ENCODE results near the gene RNF225. TPM values are rescaled to one million over a fixed set of nuclear protein-coding genes. Genes with fewer than 3 reads are reported as not detected.

Gene RNF225
- total and polyA plus RNA-seq, 2 of the 13 experiments (the other 11 are each of a cell fraction or from before 2014, with no cell fraction given) = not detected

GRCh38 chr19:58352760-58353671 lies 42.4 kb upstream of the RNF225 start, which contains the start of gene A1BG (continued):
- TF ChIP-seq ZBTB44 (CRISPR knock-in tag; IDR thresholded peaks at IDR 0.05) (no peak), HBP1 (CRISPR knock-in tag; IDR thresholded peaks at IDR 0.05; ENCODE audit: low read depth) (no peak), ELF1 (CRISPR knock-in tag; IDR thresholded peaks at IDR 0.05) (no peak; the same call in none of the 2 replicates), IKZF4 (CRISPR knock-in tag; IDR thresholded peaks at IDR 0.05; ENCODE audit: borderline replicate concordance, low read depth, not compliant biosample characterization) (no peak), HMGXB4 (CRISPR knock-in tag; IDR thresholded peaks at IDR 0.05; ENCODE audit: borderline replicate concordance in 1 of 2, low read depth in 1 of 2) (0 out of 4 replicates have a peak, but pooled peaks of 1 of the 2 experiments have one; percentile 1), ELK4 (CRISPR knock-in tag; IDR thresholded peaks at IDR 0.05; ENCODE audit: borderline replicate concordance) (no peak), ZNF609 (CRISPR knock-in tag; IDR thresholded peaks at IDR 0.05; ENCODE audit: borderline replicate concordance) (peak; percentile 45; the same call in 1 of the 2 replicates), ZNF687 (CRISPR knock-in tag; IDR thresholded peaks at IDR 0.05) (peak; percentile 64), ZMYM4 (CRISPR knock-in tag; IDR thresholded peaks at IDR 0.05) (0 out of 2 replicates have a peak, but pooled peaks have one; percentile 41)
